Head of caudate nucleus (tissue), 42 donors: ENCODE results near the gene LRRC1.
A peak's percentile ranks its signal among the peaks of the same experiment; 100 is the strongest.

ENCODE experiments used
- DNase-seq, 42 donors: peaks; one replicate each; pipeline versions ENCODE4 v3.0.0 to v3.0.0-alpha.2; 2020 to 2021; ENCODE audit warnings: mixed read lengths in 7 of 42
- intact Hi-C: fragments of 100-400 bp; cut with DNase I; formaldehyde crosslinking; loops from one replicate; pipeline ENCODE4 v1.15.0; 2022

The LRRC1 gene

GRCh38 chr6:53906103-53906502 is 111.3 kb downstream of the LRRC1 start:
- DNase-seq, result no peak
- intact Hi-C loops, result loop anchor here (10.0 kb wide), 1 partner anchor 61 kb away; no protein-coding TSS in a partner anchor

- DNase-seq, result peak in 27 of 42 donors; percentile 6 to 70 (median 34)
Observed at GRCh38 chr6:53906842-53907241, 112.0 kb downstream of the LRRC1 start.

GRCh38 chr6:53910834-53911233 is 116.0 kb downstream of the LRRC1 start:
- intact Hi-C loops, result loop anchor here (10.0 kb wide), 1 partner anchor 116 kb away; the partner anchor contains the start of gene LRRC1

More at GRCh38 chr6:53906842-53907241, 112.0 kb downstream of the LRRC1 start:
- intact Hi-C loops, result loop anchor here (10.0 kb wide), 1 partner anchor 62 kb away; no protein-coding TSS in a partner anchor

GRCh38 chr6:53912661-53913060 is 117.9 kb downstream of the LRRC1 start:
- intact Hi-C loops, result loop anchor here (10.0 kb wide), 1 partner anchor 118 kb away; the partner anchor contains the start of gene LRRC1
- peak in 1 of 42 donors; percentile 41 for DNase-seq

More at GRCh38 chr6:53910834-53911233, 116.0 kb downstream of the LRRC1 start:
- peak in 36 of 42 donors; percentile 12 to 84 (median 54) for DNase-seq

- no peak for DNase-seq
- intact Hi-C loops, result loop anchor here (10.0 kb wide), 1 partner anchor 118 kb away; the partner anchor contains the start of gene LRRC1
Observed at GRCh38 chr6:53913286-53913685, 118.5 kb downstream of the LRRC1 start.

- intact Hi-C loops, result loop anchor here (10.0 kb wide), 1 partner anchor 120 kb away; the partner anchor contains the start of gene LRRC1
- DNase-seq, result no peak
Observed at GRCh38 chr6:53915026-53915691, 120.4 kb downstream of the LRRC1 start.

- intact Hi-C loops, result loop anchor here (10.0 kb wide), 1 partner anchor 122 kb away; the partner anchor contains the start of gene LRRC1
- DNase-seq, result peak in 22 of 42 donors; percentile 10 to 59 (median 36)
Observed at GRCh38 chr6:53916804-53917463, 122.1 kb downstream of the LRRC1 start.

- intact Hi-C loops, result loop anchor here (10.0 kb wide), 1 partner anchor 123 kb away; the partner anchor contains the start of gene LRRC1
- DNase-seq, result no peak
Observed at GRCh38 chr6:53917464-53917842, 122.6 kb downstream of the LRRC1 start.

GRCh38 chr6:53918854-53919510 is 124.2 kb downstream of the LRRC1 start:
- intact Hi-C loops, result loop anchor here (10.0 kb wide), 1 partner anchor 124 kb away; the partner anchor contains the start of gene LRRC1
- DNase-seq, result no peak

GRCh38 chr6:53919881-53920360 is 125.1 kb downstream of the LRRC1 start:
- DNase-seq, result no peak
- intact Hi-C loops, result loop anchor here (10.0 kb wide), 1 partner anchor 125 kb away; the partner anchor contains the start of gene LRRC1

GRCh38 chr6:53920881-53921280 is 126.1 kb downstream of the LRRC1 start:
- intact Hi-C loops, result no loop called here

GRCh38 chr6:53921639-53922038 is 126.8 kb downstream of the LRRC1 start:
- no peak for DNase-seq
- intact Hi-C loops, result no loop called here

More at GRCh38 chr6:53920881-53921280, 126.1 kb downstream of the LRRC1 start:
- no peak for DNase-seq

GRCh38 chr6:53922539-53922981 is 127.8 kb downstream of the LRRC1 start:
- intact Hi-C loops, result no loop called here
- no peak for DNase-seq

- intact Hi-C loops, result no loop called here
- no peak for DNase-seq
Observed at GRCh38 chr6:53924277-53924676, 129.5 kb downstream of the LRRC1 start.

- intact Hi-C loops, result no loop called here
- no peak for DNase-seq
Observed at GRCh38 chr6:53924821-53925422, 130.1 kb downstream of the LRRC1 start.

- intact Hi-C loops, result no loop called here
- no peak for DNase-seq
Observed at GRCh38 chr6:53925891-53926290, 131.1 kb downstream of the LRRC1 start.

GRCh38 chr6:53926505-53926904 is 131.7 kb downstream of the LRRC1 start:
- no peak for DNase-seq
- intact Hi-C loops, result no loop called here

GRCh38 chr6:53928641-53929040 is 133.8 kb downstream of the LRRC1 start:
- no peak for DNase-seq
- intact Hi-C loops, result no loop called here
